Stimulated activated CD4-positive, alpha-beta T cell treated with anti-CD3 and anti-CD28 coated beads, Interleukin-12 subunit alpha, Interleukin-12 subunit beta, amount 100 ng/mL, for 24 hours (primary cell): ENCODE results near the gene GFER.
"Not testable (repeated sequence)": the region's sequence is repeated elsewhere in the genome, so short reads cannot be mapped to it uniquely, and the experiment has no call there.

Experiments
- DNase-seq, 2 experiments: peaks; one replicate each; pipeline ENCODE4 v3.0.0-alpha.2; 2020; ENCODE audit warnings: low read depth in 2 of 2

Gene GFER

DNA sequence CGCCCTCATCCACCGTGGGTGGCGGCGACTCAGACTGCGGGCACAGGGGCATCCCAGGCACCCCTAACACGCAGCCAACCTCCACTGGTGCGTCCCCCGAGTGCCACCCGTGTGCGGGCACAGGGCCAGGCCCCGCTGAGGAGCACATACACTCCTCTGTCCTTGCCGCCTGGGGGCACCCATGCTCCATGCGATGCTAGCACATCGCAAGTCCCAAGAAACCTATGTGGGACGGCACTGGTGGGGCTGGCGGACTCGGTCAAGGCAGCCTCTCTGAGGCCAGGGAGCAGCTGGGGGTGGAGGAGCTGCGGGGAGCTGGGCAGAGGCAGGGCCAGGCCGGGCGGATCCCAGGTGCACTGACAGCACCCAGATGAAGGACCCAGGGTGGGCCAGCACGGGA lies 21.7 kb downstream of the GFER start:
- no peak for DNase-seq

DNA sequence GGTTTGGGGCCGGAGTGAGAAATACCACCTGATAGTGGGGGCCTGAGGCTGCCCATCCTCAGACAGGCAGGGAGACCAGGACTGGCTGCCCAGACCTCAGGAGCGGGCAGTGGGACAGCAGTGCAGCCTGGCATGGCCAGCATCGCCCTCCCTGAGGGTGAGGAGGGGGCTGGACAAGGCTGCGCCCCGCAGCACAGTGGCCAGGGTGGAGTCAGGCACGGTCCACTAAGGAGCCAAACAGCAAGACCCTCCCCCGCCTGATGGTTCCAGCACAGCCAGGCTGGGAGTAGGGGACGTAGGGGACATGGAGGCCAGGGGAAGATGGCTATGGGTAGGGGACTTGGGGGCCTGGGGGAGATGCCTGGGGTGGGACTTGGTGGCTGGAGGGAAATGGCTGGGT lies 22.3 kb downstream of the GFER start:
- DNase-seq: no peak

DNA sequence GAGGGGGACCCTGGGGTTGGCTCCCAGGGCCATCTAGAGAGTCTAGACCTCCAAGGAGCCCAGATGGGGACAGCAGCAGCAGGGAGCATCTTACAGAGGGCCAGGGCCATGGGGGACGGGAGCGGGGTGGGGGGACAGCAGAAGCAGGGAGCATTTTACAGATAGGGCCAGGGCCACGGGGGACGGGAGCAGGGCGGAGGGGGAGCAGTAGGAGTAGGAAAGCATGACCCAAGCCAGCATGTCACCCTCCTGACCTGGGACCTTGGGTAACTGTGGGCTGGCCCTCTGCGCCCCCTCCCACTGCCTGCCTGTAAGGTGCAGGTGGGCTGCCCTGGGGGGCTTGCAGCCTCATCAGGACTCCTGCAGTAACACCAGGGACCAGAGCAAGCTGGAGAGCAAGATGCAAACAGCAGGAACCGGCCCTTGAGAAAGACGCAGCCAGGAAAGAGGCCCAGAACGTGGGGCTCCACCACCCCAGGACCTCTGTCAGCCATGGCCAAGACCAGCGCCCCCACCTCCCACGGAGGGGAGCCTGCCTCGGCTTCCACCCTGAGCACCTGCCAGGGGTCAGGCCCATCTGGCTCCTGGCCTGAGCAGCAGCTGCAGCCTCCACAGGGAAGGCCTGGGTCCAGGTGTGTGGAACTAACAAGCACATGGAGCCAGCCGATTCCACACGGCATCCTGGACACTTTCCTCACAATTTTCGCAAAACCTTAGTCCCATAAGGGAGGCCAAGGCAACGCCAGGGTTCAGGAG lies 23.3 kb downstream of the GFER start:
- DNase-seq: no peak

DNA sequence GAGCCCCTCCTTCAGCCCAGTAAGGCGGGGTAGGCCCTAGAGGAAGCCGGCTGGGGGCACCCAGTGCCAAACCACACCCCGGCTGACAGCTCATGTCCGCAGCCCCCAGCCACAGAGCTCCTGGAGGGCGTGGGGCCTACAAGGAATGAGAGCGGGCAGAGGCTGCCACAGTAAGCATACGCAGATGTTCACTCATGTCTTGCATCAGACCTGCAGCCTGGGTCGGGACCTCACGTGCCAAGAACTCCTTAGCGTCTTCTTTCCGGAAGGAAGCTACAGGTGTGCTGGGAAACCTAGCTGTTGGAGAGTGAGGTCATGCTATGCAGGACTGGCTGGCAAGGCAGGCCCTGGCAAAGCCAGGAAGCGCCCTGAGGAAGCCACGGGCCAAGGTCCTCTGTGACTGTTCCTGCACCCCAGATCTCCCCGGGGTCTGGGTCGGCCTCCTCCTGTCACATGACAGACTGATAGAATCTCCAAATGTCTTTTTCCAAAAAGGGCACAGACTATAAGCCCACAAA lies 24.1 kb downstream of the GFER start:
- DNase-seq: no peak

DNA sequence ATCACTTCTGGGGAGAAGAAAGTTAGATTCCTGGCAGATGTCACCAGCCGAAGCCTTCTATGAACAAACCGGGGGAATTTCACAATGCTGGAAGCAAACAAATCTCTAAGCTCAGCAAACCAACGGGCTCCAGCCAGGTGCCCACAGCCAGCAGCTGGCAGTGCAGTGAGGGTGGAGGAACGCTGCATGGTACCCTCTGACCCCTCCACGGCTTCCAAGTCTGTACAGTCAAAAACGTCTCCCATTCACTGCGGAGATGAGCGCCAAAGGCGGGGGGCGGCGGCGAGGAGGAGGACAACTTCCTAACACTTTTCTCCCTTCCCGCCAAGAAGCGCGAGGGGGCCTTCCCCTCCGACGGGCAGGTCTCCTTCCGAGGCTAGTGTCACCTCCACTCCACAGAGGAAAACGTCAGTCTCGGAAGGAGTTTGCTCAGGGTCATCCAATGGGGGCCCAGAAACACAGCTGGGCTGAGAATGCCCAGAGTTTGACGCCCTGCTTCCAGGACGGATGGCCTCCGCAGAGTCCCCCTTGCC lies 24.7 kb downstream of the GFER start:
- DNase-seq: peak in 1 of 2 experiments; percentile 41

DNA sequence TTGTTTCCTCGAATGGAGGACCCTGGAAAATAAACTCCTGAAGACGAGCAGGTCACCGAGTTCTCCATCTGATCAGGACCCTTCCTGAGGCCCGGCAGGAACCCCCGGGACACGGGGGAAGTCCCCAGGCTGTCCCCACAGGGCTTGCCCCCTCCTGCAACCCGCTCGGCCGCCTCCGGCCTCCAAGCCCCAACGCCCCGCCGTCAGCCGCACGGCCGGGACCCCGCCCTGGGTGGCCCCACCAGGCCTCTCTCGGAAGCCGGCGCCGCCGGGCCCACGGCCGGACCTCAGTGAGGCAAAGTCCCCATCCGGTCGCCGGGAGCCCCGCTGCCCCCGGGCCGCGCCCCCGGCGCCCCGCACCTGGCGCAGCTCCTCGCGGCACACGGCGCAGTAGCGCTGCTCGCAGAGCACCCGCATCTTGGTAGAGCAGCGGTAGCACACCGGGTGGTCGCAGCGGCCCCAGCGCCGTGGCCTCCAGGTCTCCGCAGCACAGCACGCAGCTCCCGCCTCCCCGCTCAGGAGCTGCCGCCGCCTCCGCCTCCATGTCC lies 25.2 kb downstream of the GFER start:
- no peak for DNase-seq

DNA sequence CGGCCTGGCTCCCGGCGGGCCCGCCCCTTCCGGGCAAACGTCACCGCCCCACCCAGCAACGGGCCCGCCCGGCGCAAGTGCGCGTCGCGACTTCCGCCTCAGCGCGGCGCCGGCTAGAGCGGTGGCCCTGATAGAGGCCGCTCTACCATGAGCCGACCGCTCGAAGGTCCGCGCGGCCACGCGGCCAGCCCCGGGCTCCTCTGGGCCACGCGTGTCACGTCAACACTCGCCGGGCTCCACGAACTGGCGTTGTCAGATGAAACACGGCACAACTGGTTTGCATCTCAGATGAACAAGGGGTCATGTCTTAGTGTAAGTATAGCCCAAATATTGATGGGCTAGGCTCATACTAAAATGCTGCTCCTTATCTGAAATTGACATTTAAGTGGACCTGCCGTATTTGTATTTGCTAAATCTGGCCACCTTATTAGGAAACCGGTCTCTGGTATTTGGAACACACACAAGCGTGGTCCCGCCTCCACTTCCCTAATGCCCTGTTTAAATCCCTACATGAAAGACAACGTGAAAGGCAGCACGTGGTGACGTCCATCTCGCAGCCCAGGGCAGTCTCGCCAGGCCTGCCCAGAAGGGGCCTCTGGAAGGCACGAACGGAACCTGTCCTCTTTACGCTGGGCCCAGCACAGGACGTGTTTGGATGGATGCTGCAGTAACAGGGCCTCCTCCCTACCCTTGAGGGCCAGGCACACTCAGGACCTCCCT lies 26.0 kb downstream of the GFER start, which contains the start of gene ZNF598:
Gene ZNF598, minus strand, starts transcription at position 31 of the 720 bp plus-strand sequence.
- peak; percentile 59 to 69 for DNase-seq

DNA sequence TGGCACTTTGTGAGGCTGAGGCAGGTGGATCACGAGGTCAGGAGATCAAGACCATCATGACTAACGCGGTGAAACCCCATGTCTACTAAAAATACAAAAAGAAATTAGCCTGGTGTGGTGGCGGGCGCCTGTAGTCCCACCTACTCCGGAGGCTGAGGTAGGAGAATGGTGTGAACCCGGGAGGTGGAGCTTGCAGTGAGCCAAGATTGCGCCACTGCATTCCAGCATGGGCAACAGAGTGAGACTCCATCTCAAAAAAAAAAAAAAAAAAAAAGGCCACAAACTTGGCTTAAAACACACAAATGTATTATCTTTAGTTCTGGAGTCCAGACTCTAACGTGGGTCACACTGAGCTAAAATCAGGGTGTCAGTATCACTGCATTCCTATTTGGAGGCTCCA lies 27.7 kb downstream of the GFER start:
- DNase-seq: not testable (repeated sequence)

DNA sequence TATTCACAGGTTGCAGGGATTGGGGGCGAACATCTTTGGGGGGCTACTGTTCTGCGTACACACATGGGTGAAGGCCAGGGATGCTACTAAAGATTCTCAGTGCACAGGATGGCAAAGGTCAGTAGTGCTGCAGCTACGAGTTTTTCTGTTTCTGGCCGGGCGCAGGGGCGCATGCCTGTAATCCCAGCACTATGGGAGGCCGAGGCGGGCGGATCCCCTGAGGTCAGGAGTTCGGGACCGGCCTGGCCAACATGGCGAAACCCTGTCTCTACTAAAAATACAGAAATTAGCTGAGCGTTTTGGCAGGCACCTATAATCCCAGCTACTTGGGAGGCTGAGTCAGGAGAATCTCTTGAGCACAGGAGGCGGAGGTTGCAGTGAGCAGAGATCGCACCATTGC lies 29.5 kb downstream of the GFER start:
- no peak for DNase-seq

DNA sequence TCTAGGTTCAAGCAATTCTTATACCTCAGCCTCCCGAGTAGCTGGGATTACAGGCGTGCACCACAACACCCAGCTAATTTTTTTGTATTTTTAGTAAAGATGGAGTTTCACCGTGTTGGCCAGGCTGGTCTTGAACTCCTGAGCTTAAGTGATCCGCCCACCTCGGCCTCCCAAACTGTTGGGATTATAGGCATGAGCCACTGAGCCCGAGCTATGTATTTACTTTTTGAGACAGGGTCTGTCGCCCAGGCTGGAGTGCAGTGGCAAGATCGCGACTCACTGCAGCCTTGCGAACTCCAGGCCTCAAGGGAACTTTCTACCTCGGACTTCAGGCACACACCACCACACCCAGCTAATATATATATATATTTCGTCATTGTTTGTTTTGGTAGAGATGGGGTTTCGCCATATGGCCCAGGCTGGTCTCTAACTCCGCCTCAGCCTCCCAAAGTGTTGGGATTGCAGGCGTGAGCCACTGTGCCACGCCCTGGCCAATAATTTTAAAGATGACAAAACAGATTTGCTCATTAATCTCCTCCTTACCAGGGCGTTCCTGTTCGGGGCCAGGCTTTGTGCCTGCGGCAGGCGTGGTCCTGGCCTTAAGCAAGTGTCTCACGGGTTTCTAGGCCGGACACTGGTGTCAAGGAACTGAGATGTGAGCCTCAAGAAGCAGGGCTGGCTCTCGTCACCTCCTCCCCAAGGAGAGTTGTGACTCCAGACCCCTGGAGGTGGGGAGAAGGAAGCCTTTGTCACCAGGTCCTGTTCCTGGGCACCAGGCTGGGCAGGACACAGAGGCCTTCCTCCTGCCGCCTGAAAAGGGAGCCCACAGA lies 31.3 kb downstream of the GFER start:
- no peak for DNase-seq

DNA sequence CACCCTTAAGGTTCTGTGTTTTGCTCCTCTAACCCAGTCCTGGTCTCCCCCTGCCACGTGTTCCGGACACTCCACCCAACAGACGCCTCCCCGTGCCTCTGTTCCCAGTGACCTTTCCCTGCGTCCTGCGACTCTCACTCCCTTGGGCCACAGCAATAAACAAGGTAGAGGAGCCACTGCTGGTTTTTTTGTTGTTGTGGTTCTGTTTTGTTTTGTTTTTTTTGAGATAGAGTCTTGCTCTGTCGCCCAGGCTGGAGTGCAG lies 31.9 kb downstream of the GFER start:
- no peak for DNase-seq

DNA sequence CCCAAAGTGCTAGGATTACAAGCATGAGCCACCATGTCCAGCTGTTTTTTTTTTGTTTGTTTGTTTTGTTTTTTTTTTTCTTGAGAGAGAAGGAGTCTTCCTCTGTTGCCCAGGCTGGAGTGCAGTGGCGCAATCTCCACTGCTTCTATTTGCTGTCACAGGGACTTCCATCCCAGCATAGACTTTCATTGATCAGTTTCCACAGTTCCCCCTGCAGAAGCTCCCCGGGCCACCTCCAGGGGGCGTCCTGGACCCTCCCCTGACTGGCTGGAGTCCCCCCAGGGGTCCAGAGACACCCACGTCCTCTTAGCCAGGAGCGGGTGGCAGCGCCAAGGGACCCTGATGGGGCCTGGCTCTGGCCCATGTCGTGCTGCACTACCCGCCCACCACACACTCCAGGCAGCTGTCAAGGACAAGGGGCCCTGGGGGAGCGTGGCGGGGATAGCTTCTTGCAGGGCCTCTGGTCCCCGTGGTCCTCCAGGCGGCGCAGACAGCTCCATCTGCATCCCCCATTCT lies 32.5 kb downstream of the GFER start:
- DNase-seq: no peak

DNA sequence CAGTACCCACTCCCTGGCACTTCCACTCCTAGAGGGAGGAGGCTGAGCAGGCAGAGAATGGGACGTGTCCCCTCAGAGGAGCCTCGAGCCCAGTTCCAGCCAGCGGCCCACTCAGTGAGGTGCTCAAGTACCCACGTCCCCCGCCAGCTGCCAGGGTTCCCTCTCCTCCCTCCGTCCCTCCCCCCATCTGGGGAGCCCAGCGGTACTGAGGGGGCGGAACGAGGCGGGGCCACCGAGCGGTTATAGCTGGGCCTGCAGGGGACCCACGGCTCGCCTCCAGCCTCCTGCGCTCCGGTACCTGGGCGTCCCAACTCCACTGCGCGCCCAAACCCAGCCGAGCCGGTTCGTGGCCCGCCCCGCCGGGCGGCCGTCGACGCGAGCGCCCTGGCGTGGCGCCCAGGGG lies 35.5 kb downstream of the GFER start, which contains the start of gene NPW:
Gene NPW, plus strand, starts transcription at position 268 of the 403 bp plus-strand sequence.
- no peak for DNase-seq

DNA sequence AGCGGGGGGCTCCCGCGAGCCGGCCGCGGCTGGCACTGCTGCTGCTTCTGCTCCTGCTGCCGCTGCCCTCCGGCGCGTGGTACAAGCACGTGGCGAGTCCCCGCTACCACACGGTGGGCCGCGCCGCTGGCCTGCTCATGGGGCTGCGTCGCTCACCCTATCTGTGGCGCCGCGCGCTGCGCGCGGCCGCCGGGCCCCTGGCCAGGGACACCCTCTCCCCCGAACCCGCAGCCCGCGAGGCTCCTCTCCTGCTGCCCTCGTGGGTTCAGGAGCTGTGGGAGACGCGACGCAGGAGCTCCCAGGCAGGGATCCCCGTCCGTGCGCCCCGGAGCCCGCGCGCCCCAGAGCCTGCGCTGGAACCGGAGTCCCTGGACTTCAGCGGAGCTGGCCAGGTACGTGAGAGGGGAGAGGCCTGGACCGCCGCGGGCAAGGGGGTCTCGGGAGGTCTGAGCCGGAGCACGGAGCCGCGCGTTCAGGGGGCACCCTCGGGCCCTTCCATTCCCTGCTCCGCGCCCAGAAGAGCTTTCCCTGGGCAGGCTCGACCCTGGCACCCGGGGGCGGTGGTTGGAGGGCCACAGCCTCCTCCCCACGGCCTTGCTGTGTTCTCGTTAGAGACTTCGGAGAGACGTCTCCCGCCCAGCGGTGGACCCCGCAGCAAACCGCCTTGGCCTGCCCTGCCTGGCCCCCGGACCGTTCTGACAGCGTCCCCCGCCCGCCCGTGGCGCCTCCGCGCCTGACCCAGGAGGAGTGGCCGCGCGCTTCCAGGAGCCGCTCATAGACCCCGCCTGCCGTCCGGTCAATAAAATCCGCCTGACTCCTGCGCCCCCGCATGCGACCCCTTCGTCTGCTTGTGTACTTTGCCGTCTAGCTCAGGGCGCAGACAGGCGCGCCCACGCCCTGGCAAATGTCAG lies 36.2 kb downstream of the GFER start:
- DNase-seq: no peak

DNA sequence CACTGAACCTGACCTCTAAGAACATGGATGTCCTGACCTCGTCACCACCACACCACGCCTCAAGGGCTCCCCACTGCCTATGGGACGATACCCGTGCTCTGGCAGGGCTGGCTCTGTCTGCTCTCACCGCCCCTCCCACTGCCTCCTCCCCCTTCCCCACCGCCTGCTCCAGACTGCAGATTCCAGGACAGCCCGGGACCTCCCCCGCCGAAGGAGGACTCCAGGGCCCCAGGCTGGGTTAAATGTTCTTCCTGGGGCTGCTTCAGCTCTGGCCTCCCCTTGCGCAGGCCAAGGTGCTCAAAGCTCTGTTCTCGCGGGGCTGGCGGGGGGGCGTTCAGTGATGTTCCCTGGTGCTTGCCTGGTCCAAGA lies 38.7 kb downstream of the GFER start:
- DNase-seq: no peak

DNA sequence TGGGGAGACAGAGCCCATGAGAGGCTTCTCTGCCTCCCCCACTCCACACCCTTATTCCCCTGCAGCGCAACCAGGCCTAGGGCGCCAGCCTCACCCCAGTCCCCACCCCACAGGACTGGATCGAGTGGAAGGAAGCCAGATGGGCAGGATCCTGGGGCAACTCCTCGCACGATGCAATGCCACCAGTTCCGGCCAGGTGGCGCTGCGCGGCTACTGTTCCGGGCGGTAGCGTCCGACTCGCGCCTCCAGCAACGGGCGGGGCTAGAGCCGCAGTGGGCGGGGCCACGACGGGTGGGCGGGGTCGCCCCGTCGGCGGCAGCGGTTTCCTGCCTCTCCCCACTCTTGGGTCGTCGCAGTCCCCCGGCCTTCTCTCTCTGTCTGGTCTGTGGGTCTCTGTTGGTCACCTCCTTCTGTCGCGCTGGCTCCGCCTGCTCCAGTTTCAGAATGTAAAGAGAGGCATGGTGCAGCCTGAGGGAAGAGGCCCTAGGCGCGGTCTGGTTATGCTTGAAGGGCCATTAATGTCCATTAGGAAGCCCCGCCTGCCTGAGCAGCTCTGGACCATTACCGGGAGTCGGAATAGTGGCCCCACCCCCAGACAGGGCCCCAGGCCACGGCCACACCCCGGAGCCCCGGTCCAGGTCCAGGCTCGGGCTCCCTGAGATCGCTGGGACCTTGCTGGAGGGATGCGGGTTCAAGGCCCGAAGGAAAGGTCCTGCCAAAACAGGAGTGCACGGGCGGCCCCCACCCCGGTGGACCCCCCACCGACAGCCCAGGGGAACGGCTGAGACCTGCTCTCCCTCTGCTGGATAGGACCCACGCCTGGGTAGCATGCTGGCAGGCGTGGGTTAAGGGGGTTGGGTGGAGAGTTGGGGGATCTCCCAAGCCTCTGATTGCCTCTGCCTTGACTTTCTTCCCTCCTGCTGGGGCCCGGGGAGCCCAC lies 39.4 kb downstream of the GFER start:
- peak; percentile 88 to 95 for DNase-seq

DNA sequence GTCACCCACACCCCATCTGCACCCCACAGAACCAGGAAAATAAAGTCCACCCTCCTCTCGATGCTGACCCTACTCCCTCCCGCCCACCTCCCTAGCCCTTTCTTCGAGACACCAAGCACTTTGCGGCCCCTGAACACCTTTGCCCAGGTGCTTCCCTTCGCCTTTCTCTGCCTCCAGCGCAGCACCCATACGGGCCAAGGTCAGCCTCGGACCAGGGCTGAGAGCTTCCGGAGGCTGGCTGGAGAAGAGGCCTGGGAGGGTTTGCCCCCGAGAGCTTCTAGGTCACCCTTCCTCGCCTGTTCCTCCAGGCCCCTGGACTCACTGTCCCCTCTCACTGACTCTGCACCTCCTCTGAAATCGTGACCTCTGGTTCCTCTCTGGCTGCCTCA lies 40.0 kb downstream of the GFER start:
- DNase-seq: no peak

DNA sequence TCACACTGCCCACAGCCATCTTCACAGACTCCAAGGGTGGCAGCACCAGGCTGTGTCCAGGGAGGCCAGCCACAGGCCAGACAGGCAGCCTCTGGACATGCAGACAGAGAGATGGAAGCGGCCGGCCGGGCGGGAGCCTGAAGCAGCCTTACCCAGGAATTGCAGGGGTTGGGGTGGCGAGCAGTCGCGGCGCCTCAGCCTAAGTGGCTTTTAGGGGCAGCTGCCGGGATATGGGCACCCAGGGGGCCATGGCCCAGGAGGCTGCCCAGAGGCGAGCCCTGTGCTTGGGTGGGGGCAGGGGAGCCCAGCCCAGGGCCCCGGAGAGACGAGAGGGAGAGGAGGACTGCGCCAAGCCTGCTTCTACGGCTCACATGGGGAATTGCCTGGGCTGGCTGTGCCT lies 41.3 kb downstream of the GFER start:
- DNase-seq: no peak

DNA sequence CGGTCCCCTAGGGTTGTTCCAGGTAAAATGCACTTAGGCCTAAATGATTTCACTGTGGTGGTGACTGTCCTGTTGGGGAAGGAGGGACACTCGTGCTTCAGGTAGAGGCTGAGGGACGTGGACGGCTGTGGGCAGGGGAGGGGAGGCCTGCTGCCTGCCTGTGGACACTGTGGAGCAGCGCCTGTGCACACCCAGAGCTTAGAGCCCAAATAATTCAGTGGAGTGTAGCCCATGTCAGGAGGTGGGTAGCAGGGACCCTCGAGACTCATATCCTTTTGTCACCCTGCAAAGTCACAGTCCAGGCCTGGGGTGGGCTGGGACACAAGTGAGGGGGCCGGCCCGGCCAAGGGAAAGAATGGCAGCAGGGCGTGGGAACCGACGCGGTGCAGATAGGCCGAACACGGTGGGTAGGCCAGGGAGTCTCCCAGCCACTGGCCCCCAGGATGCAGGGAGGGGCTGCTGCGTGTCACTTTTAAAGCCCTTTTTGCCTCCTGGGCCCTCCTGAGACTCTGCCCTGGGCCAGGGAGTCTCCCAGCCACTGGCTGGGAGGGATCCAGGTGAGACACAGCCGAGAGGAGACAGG lies 42.0 kb downstream of the GFER start:
- no peak for DNase-seq
